ENCODE results near the gene SLC39A10.
"Not testable (repeated sequence)": the region's sequence is repeated elsewhere in the genome, so short reads cannot be mapped to it uniquely, and the experiment has no call there.

The SLC39A10 gene

GRCh38 chr2:195674491-195675221 is 17.6 kb downstream of the SLC39A10 start:
- DNase-seq: no peak

GRCh38 chr2:195675783-195676427 is 18.9 kb downstream of the SLC39A10 start:
- DNase-seq: no peak

- DNase-seq: no peak
Observed at GRCh38 chr2:195677290-195677689, 20.3 kb downstream of the SLC39A10 start.

DNA sequence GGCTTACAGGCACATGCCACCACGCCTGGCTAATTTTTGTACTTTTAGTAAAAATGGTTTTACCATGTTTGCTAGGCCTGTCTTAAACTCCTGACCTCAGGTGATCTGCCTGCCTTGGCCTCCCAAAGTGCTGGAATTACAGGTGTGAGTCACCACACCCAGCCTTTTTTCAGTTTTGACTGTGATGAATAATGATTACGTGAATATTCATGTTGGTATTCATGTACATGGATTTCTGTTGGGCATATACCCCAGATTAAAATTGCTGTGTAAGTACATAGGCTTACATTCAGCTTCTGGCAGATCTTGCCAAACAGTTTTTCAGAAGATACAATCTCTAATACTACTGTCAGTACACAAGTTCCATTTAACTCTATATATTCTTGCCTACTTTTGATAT is 20.9 kb downstream of the SLC39A10 start:
- no peak for DNase-seq

GRCh38 chr2:195682077-195682476 is 25.1 kb downstream of the SLC39A10 start:
- no peak for DNase-seq

GRCh38 chr2:195683174-195683573 is 26.1 kb downstream of the SLC39A10 start:
- no peak for DNase-seq

DNA sequence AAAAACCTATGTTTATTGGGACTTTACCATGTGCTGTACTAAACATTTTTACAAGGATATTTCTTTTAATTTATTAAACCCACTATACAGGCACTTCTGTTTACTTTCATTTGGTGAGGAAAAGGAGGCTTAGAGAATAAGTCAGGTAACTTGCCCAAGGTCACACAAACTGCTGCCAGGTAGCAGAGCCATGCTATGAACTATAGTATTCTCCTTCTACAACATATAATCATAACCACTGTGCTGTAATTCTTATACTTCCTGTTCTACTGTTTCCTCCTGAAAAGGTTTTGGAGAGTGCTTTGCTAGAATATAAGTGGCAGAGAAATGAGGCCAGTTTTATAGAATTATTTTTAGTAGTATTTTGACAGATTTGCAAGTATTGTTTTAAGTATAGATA is 29.5 kb downstream of the SLC39A10 start:
- DNase-seq: no peak

DNA sequence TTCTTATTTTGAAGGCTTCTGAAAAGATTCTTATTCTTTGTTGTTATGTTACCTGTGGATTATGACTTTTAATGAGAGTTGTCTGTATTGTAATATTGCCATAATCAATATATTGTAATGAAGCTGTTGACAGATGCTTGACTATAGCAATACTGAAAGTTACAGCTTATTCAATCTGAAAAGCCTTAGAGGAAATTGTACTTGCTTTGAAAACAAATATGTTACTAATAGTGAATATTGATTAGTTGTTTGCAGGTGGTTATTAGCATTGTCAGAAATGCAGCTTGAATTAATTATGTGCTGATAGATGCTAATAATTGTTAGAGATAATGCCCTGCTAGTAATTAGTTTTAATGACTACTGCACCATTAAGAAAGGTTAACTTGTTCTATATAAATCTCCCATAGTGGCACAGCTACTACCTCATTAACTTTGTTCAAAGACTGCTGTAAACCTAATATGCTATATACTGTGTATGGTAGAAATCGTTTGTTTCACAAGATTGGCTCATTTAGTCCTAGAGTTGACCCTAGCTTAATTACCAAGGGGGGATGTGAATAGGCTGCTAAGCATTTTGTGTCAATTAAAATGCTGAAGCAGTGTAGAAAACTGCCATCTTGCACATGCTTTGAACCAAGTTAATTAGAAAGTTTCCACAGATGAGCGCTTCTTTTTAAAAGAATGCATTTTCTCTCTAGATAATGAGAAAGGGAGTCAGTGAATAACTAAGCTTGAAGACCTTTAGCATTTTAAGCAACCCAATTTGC is 30.5 kb downstream of the SLC39A10 start:
- no peak for DNase-seq

GRCh38 chr2:195692531-195692930 is 35.5 kb downstream of the SLC39A10 start:
- not testable (repeated sequence) for DNase-seq

DNA sequence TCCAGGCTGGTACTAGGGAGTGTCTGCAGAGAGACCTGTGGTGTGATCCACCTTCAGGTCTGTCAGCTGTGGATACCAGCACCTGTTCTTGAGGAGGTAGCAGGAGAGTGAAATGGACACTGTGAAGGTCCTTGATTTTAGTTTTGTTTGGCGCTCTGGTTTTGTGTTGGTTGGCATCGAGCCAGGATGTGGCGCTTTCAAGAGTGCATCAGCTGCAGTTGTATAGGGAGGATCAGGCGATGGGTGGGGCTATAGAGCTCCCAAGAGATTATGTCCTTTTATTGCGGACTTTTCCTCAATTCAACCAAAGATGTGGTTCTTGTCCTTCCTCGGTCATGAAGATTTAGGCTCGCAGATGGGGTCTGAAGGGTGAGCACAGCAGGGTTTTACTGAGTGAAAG is 37.5 kb downstream of the SLC39A10 start:
- DNase-seq: no peak

DNA sequence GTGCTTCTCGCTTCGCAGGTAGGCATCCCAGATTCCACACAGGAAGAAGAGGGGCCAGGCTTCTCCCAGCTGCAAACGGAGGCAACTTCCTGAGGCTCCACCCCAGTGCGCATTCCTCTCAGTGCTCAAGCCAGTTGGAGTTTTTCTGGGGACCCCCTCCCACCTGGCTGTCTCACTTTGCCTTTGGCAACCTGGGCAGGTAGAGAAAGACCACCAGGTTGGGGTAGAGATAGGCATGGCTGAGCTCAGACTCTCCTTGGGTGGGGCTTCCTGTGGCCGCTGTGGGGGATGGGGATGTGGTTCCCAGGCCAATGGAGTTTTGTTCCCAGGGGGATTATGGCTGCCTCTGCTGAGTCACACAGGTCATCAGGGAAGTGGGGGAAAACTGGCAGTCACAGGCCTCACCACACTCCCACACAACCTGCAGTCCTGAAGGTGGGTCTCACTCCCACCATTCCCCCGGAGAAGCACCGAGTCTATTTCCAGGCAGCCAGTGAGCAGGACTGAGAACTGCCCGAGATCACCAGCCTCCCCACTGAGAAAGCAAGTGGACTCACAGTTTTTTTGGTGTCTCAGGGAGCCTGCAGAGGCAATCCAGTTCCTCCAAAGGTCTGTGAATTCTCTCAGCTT is 38.1 kb downstream of the SLC39A10 start:
- DNase-seq: no peak

DNA sequence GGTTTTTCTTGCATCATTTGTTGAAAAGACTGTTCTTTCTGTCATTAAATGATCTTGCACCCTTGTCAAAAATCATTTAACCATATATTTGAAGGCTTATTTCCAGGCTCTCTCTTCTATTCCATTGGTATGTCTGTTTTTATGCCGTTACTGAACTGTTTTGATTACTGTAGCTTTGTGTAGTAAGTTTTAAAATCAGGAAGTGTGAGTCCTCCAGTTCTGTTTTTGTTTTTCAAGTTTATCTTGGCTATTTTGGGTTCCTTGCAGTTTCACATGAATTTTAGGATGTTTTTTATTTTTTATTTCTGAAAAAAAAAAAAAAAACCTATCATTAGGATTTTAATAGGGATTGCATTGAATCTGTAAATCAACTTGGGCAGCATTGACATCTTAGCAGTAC is 39.0 kb downstream of the SLC39A10 start:
- no peak for DNase-seq

DNA sequence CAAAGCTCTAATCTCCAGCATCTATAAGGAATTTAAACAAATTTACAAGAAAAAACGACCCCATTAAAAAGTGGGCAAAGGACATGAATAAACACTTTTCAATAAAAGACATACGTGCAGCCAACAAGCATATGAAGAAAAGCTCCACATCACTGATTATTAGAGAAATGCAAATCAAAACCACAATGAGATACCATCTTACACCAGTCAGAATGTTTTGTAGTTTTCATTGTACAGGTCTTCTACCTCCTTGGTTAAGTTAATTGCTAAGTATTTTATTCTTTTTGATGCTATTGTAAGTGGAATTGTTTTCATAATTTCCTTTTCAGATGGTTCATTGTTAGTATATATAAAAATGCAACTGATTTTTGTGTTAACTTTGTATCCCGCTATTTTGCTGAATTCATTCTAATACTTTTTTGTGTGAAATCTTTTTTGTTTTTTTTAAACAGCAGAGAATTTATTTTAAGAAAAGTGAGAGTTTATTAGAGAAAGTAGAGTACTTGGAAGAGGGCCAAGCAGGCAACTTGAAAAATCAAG is 40.7 kb downstream of the SLC39A10 start:
- no peak for DNase-seq

GRCh38 chr2:195700480-195700879 is 43.5 kb downstream of the SLC39A10 start:
- no peak for DNase-seq

GRCh38 chr2:195706161-195706900 is 49.3 kb downstream of the SLC39A10 start:
- DNase-seq: no peak

GRCh38 chr2:195709901-195710806 is 53.1 kb downstream of the SLC39A10 start:
- no peak for DNase-seq

GRCh38 chr2:195711478-195711877 is 54.5 kb downstream of the SLC39A10 start:
- DNase-seq: no peak

DNA sequence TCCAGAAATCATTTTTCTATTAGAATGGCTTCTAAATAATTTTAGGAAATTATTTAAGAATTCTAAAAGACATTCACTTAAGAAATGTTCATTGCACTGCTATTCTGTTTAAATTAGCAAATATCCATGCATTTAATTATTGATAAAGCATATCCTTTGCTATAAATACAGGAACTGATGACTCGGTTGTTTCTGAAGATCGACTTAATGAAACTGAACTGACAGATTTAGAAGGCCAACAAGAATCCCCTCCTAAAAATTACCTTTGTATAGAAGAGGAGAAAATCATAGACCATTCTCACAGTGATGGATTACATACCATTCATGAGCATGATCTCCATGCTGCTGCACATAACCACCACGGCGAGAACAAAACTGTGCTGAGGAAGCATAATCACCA is 59.4 kb downstream of the SLC39A10 start:
- DNase-seq: no peak

GRCh38 chr2:195721042-195721441 is 64.0 kb downstream of the SLC39A10 start:
- no peak for DNase-seq

DNA sequence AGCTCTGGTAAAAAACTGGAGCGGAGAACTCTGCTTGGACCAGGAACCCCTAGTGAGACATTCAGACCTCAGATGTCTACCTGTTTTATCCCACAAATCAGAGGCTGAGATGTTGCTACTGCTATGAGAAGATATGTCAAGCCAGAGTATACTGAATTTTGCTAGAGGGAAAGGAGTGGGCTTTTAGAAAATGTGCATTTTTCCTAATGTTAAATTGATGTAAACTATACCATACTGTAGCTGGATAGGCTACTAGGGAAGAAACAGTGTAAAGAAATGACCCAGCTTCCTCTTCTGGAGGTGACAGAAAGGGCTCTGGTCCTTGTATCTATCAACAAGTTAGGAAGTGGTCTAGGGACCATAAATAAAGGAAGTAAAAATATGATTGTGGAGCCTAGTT is 65.0 kb downstream of the SLC39A10 start:
- no peak for DNase-seq

GRCh38 chr2:195727106-195727505 is 70.1 kb downstream of the SLC39A10 start:
- DNase-seq: no peak
